Hematopoietic multipotent progenitor cell treated with erythropoietin and hydrocortisone succinate and interleukin-3 and kit ligand, for 6 days (in vitro differentiated cells): ENCODE measurements around the gene DUSP16.
"Not testable (repeated sequence)": the region's sequence is repeated elsewhere in the genome, so short reads cannot be mapped to it uniquely, and the experiment has no call there.

Source experiments
- DNase-seq: peaks from one replicate; pipeline ENCODE4 v3.0.0-alpha.2; 2015

The DUSP16 gene

GRCh38 chr12:12488823-12489550 lies 73.7 kb downstream of the DUSP16 start:
- DNase-seq = no peak

- DNase-seq = no peak
These were observed 74.4 kb downstream of the DUSP16 start for GRCh38 chr12:12488296-12488695.

DNA sequence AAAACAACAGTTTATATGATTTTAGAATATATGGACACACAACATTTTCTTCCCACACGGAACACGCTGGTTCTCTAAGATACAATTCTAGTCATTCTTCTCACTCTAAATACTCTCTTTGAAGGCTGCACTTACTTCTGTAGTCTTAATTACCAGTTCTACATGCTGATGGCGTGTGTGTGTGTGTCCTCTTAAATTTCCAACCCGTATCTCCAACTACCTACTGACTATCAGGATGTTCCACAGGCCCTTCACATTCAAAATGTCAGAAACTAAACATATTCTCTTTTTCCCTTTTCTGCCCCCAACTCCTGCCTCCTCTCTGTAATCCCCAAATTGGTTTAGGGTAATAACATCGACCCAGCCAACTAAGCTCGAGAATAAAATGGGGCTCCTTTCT lies 75.2 kb downstream of the DUSP16 start:
- DNase-seq = no peak

- no peak for DNase-seq
These were observed 75.9 kb downstream of the DUSP16 start for GRCh38 chr12:12486661-12487240.

DNA sequence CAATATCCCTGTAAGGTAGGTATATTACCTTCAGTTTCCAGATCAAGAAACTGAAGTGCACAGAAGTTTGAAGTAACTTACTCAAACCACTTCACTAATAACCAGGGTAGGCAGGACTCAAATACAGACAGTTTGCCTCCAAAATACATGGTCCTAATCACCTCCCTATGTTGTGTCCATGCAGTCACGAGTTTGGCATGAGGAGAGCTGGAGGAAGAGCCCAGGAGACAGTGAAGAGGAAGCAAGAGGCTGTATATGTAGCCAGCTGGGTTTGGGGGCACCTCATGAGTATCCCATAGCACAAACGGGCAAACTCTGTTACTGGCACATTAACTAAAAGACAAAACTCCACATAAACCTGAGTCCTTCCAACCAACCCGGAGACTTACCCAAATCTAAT lies 79.2 kb downstream of the DUSP16 start:
- no peak for DNase-seq

DNA sequence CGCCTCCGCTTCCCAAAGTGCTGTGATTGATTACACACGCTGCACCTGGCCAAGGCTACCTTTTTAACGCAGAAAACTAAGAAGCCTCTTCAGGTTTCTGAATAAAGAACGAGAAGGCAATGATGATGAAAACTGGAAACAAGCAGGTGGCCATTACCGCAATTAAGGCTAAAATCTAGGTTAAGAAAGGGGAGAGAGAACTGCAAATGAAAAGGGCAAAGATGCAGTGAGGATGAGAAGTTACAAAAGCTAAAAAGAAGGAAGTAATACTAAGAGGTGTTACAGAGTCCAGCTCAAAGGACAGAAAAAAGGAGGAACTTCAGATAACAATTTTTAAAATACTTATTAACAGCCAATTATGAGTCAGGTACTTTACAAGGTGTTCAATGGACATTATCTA lies 79.7 kb downstream of the DUSP16 start:
- no peak for DNase-seq

- no peak for DNase-seq
These were observed 80.4 kb downstream of the DUSP16 start for GRCh38 chr12:12482150-12482761.

- no peak for DNase-seq
These were observed 81.0 kb downstream of the DUSP16 start for GRCh38 chr12:12481631-12482030.

DNA sequence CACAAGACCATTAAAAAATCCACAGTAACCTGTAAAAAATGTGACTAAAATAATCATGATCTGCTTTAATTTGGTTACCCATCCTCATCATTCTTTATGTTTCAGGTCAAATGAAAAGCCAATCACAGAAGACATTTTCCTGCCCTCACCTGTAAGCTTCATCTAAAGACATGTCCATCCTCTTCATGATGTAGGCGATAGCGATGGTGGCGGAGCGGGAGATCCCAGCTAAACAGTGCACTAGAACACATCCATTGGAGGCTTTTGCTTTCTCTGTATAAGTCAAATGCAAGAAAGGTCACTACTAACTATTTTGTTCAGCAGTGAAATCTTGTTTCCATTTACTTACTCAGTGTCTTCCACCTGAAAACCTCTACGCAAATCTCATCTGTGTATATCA lies 82.6 kb downstream of the DUSP16 start:
- no peak for DNase-seq

DNA sequence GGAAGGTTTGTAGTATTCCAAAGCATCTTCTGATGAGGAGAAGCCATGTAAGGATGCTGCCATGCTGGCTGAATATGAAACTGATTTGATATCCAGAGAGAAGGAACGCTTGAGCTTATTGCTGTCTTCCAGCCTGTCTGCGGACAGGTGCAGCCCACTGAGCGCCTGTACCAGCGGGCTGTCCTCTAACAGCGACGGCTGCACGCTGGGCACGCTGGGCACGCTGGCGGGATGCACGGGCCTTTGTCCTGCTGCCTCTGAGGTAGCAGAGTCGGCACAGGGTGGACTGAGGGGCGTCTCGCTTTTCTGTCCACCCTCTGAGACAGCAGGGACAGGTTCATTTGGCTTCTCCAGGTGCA lies 85.2 kb downstream of the DUSP16 start:
- no peak for DNase-seq

GRCh38 chr12:12476857-12477531 lies 85.7 kb downstream of the DUSP16 start:
- DNase-seq = no peak

- DNase-seq = peak; percentile 39
These were observed 87.5 kb downstream of the DUSP16 start for GRCh38 chr12:12474931-12475795.

DNA sequence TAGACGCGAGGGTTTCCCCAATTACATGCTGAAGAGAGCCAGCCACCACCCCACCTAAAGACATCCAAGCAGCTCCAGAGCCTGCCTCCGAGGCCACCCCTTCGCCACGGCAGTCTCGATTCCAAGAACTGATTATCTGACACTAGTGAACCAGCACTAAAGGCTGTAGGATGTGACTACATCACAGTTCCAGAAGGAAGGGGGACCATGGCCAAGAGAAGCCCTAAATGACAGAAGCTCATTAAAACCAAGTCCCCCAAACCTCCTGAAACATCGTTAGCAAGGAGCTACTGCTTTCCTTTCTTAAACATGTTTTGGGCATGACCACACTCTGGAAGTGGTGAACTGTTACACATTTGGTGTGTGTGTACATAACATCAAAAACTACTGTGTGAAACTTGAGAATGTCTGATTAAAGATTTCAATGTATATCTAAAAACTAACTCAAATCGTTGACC lies 88.2 kb downstream of the DUSP16 start:
- no peak for DNase-seq

DNA sequence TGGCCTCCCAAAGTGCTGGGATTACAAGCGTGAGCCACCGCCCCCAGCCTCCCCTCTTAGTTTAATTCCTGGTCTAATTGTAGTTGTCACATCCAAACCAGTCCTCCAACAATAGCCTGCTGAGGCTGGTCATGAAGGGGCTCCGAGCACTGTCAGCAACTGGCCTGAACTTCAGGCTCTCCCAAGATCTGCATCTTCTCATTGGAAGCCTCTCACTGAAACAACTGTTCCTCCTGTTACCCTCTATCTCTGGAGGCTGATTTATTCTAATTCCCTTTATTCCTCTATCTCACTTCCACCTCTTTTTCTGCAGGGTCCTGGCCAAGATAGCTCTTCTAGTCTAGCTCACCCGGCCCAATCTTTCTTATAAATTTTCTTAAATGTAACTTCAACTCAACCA lies 89.4 kb downstream of the DUSP16 start:
- DNase-seq = no peak

- DNase-seq = not testable (repeated sequence)
These were observed 90.4 kb downstream of the DUSP16 start for GRCh38 chr12:12471982-12472961.

DNA sequence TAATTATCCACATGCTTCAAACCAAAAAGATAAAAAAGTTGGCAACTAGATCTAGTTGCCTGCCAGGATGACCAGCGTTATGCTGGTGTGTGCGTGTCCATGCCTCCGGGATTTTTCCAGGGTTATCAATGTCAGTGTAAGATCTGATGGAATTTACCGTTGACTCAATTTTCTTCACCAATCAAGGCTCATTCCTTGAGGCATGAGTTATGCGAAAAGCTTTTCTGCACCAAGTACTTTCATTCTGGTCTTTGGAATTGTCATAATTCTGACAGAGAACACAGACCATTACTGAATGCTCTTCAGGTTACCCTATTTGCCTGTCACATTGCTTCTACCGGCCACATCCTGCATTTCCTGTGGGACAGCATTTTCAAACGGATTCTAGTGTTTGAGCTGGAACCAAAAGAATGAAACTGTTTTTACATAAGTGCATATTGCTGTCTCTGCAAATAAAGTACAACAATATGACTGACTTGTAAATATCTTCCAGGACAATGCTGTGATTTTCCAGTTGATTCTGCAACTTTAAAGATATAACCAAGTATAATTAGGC lies 91.8 kb downstream of the DUSP16 start:
- DNase-seq = no peak

- no peak for DNase-seq
These were observed 93.3 kb downstream of the DUSP16 start for GRCh38 chr12:12469386-12469785.

DNA sequence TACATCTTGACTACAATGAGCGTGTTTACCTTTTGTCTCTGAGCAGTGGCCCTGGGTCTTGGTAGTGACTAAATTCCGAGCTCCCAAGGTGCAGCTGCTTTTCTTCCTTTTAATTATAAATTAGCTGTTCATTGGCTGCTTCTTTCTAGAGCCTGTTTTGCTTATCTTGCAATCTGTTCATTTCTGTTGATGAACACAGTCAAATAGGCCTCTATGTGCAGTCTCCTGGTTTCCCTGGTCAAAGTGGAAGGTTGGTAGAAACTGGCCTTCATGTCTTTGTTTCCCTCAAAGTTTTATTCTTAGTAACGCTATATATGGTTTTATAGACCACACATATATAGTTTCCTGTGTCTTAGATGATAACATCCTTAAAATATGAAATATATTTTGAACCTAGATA lies 94.1 kb downstream of the DUSP16 start:
- no peak for DNase-seq

DNA sequence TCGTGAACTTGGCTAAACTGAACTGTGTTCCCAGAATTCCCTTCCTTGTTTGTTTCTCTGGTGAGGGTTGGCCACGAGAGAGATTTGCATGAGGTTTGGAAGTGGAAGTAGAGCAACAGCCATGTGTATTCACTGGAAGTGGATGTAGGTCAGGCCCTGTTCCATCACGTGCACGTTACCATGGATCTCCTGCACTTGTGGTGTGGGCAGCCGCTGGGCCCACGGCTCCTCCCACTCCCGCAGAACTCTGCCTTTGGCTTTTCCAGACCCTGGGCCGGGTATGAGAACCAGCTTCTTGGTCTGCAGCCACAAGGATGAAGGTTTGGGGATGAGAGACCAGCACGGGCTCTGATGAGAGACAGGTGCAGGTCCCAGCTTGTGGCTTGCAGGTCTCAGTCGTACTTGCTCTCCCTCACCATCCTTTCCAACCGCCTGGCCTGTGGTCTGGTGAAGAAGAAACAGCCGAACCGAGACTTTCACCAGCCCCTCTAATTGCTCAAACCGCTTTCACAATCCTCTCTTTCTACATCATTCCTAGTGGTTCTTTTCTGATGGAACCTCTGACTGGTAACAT lies 94.9 kb downstream of the DUSP16 start:
- DNase-seq = peak; percentile 35

- DNase-seq = no peak
These were observed 95.4 kb downstream of the DUSP16 start for GRCh38 chr12:12467264-12467663.

DNA sequence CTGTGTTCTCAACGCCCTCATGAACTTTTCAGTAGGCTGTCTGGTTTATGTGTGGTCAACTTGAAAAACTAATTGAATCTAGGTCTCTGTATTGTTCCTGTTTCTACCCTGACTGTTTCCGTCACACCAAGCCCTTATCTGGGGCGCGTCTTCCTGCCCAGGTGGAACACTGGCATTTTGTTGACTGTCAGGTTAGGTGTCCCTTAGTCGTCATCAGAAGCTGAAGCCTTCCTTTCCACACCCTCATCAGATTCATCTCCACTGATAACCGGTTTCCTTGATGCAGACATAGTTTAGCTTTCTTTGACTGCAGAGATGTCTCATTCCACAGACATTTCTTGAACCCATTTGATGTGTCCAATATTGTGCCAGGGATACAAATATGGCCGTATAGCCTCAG lies 96.5 kb downstream of the DUSP16 start:
- peak; percentile 9 for DNase-seq
